ENCODE results near the gene TRPC4AP.
"Not testable (repeated sequence)": the region's sequence is repeated elsewhere in the genome, so short reads cannot be mapped to it uniquely, and the experiment has no call there.

The TRPC4AP gene

DNA sequence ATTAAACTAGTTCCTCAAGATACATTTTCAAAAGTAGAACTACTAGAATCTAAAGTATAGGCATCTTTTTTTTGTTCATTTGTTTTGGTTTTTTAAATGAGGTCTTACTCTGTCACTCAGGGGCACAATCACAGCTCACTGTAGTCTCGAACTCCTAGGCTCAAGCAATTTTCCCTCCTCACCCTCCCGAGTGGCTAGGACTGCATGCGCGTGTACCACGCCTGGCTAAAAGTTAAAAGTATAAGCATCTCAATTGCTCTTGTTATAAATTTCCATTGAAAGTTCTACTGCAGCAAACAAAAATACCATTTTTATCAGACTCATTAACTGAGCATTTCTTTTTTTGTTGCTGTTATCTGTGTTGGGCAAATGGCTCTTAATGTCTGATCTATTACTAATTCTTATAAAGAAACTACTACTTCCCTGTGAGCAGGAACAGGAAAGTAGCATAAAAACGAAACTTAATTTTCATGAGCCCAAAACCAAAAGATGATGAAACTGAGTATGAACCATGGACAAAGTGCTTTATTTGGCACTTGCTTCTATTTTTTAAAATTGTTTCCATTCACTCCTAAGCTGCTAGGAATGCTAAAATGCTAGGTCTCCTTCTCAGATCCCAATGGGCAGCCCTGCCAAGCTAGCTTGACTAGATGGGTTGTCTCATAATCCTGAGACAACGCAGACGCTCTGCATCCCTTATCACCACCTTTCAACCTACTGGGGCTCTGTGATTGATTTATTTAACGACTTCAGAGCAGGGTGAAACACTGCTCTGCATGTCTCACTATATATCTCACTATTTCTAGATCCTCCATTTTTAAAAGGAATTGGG, 36.9 kb downstream of the TRPC4AP start:
- no peak for DNase-seq (ENCODE audit: low spot score)

DNA sequence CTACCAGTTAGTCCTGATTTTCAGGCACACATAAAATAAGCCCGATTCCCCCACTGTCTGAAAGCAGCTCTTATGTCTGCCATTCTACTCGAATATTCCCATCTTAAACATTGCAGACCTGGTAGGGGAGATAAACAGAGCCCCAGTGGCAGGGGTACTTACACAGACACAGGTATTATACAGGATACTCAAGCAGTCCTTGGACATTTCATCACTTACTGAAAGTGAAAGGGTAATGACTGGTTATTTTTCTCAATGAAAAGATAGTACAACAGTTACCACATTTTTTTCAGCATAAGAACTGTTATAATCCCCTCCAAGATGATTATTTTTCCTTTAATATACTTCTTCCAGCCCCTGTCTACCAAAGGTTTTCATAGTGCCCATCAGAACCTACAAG, 37.8 kb downstream of the TRPC4AP start:
- DNase-seq (ENCODE audit: low spot score): no peak

DNA sequence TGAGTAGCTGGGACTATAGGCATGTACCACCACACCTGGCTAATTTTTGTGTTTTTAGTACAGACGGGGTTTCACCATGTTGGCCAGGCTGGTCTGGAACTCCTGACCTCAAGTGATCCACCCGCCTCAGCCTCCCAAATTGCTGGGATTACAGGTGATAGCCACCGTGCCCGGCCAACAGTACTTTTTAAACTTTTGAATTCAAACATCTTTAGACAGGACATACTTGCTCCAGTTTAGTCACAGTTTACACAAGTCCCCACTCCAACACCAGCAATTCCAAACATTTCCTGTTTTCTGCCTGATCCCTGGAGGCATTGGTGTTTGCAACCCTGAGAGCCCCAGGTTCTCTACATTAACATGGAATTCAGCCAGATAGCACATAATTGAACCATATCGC, 40.0 kb downstream of the TRPC4AP start:
- DNase-seq (ENCODE audit: low spot score): not testable (repeated sequence)

DNA sequence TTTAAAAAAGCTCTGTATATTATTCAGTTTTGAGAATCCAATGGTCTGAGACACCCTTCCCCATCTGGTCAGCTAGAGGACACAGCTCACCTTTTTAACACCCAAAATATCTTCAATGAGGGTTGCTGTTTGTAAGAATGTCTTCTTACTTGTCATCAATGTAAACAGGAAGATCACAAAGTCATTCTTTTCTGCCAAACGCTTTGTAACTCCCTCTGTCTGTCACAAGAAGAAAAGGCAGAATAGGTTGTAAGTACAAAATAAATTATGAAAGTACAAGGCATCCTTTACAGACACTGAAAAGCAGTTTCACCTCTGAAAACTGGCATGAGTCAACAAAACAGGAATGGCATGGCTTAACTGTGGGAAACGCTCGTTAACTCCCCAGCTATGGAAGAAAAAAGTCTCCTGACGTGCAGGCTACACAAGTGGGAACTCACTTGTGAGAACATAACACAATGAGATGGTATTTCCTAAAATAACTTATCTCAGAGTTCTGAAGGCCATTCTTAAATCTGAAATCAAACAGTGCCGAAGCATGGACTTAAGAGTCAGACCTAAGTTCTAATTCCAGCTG, 42.7 kb downstream of the TRPC4AP start:
- no peak for DNase-seq (ENCODE audit: low spot score)

DNA sequence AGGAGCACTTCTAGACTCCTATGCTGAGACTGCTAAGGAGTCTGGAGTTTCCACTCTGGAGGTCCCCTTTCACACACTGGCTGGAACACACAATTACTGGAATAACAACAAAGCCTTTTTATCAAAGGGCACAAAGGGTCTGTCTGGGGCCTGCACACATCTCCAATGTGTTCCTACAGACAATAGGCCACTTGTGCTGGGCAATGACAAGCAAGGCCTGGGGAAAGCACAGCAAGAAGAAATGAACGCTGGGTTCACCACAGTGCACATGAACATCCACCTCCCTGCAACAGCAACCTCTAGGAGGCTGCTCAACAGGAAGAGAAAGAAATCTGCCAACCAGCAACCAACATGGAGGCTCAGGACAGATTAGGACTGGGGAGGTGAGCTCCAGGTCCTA, 43.9 kb downstream of the TRPC4AP start:
- DNase-seq (ENCODE audit: low spot score): peak; percentile 83

DNA sequence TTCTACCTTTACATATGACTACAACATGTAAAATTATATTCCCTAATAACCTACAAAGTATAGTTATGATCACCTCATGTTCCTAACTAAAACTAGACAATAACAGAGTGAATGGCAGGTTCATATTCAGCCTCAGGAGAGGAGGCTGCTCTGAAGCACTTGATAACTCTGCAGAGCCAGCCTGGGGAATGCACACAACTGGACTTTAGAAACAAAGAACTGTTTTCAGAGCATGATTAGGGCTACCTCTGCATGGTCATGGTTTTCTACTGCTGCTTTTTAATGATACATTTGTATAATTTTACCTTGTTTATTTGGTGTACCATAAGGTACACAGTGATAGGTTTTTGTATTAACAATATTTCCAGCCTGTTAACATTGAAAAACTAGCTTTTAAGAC, 50.3 kb downstream of the TRPC4AP start:
- DNase-seq (ENCODE audit: low spot score): no peak

DNA sequence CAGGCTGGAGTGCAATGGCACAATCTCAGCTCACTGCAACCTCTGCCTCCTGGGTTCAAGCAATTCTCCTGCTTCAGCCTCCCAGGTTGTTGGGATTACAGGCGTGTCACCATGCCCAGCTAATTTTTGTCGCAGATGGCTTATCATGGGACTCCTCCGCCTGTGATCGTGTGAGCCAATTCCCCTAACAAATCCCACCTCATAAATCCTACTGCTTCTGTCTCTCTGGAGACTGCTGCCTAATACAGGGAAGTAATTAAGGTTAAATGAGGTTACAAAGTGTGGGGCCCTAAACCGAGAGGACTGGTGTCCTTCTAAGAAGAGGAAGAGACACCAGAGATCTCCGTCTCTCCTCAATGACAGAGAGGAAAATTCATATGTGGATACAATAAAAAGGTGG, 52.0 kb downstream of the TRPC4AP start:
- DNase-seq (ENCODE audit: low spot score): no peak

DNA sequence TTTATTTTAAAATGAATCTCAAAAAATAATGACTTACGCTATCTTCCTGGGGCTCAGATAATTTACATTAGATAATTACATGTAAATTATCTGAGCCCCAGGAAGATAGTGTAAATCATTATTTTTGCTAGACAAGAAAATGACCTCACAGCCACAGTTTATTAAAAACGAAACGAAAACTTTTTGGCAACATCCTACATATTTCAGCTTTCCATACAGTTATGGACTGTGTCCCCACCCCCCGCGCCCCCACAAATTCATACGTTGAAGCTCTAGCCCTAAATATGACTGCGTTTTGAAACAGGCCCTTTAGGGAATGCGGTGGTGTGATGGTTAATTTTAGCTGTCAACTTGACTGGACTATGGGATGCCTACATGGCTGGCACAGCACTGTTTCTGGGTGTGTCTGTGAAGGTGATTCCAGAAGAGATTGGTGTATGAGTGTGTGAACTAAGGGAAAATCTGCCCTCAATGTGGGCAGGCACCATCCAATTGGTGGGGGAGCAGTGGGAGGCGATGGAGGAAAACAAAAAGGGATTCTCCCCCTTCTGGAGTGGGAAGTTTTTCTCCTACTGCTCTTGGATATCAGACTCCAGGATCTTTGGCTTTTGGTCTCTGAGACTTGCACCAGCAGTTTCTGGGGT, 52.6 kb downstream of the TRPC4AP start:
- DNase-seq (ENCODE audit: low spot score): no peak

DNA sequence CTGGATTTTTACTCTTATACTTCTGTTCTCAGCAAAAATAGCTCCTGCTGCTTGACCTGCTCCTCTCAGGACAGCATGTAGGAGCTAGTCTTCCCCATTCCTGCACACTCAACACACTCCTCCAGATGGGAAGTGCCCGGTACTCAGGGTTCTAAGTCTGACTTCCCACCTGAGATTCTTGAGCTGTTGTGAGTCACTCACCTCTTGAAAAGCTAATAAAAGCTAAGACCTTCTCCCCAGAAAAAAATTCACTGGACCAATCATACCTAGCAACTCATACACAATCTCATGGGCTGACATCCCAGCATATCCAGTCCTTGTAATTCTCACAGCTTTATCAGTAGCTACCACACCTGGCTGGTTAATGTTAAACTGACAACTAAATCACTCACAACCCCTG, 53.5 kb downstream of the TRPC4AP start:
- no peak for DNase-seq (ENCODE audit: low spot score)

DNA sequence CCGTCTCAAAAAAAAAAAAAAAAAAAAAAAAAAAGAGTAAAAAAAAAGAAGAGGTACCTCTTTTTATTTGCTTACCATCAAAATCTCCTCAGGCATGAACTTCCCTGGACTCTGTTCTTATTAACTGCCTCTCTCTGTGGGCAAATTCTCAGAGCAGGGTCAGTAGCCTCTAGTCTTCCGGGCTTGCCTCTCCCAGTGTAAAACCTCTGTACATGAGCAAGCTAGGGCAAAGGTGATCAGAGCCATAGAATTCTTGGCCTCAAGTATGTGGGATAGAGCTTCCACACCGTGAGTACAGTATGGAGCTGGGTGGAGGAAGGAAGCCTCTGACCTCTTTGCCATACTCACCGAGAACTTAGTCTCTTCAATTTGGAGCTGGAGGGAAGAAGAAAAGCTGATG, 58.5 kb downstream of the TRPC4AP start:
- DNase-seq (ENCODE audit: low spot score): no peak

DNA sequence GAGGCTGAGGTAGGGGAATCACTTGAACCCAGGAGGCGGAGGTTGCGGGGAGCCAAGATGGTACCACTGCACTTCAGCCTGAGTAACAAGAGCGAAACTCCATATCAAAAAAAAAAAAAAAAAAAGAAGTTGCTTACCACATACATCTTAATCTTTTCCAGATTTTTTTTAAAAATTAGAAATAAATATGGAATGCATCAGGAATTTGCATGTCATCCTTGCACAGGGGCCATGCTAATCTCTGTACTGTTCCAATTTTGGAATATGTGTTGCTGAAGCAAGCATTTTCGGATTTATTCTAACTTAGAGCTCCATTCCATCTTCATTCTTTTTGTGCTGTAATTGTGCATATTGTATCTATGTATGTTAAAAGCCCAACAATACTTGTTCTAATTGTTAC, 62.5 kb downstream of the TRPC4AP start:
- no peak for DNase-seq (ENCODE audit: low spot score)

DNA sequence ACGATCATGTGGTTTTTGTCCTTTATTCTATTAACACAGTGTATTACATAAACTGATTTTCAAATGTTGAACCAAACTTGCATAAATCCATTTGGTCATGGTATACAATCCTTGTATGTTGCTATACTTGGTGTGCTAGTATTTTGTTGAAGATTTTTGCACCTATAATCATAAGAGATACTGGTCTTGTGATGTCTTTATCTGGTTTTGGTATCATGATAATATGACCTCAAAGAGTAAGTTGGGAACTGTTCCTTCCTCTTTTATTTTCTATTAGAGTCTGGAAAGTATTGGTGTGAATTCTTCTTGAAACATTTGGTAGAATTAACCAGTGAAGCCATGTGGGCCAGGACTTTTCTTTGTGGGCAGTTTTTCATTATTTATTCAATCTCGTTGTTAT, 65.3 kb downstream of the TRPC4AP start:
- no peak for DNase-seq (ENCODE audit: low spot score)

DNA sequence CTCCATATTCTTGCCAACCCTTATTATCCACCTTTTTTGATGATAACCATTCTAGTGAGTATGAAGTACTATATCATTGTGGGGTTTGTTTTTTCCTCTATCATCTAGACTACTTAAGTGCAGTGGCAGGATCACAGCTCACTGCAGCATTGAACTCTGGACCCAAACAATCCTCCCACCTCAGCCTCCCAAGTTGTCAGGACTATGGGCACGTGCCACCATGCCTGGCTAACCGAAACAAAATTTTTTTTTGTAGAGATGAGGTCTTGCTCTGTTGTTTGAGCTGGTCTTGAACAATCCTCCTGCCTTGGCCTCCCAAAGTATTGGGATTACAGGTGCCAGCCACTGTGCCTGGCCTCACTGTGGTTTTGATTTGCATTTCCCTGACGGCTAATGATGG, 67.5 kb downstream of the TRPC4AP start:
- DNase-seq (ENCODE audit: low spot score): no peak

DNA sequence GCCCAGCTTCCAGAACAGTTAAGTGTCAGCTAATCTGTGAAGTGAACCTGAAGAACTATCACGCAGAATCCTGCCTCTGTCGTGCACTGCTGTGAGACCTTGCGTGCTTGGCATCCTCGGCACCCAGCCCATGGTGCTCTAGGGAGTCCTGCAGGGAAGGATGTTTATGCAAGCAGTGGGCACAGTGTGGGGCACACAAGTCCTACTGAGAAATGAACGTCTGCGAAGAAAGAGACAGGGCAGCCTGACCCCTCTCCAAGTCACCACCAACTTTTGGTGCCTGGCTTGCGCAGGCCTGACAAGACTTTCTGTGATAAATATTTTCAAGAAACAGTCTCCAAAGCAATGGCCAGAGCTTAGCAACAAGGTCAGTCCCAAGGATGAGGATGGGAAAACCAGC, 69.0 kb downstream of the TRPC4AP start:
- no peak for DNase-seq (ENCODE audit: low spot score)

DNA sequence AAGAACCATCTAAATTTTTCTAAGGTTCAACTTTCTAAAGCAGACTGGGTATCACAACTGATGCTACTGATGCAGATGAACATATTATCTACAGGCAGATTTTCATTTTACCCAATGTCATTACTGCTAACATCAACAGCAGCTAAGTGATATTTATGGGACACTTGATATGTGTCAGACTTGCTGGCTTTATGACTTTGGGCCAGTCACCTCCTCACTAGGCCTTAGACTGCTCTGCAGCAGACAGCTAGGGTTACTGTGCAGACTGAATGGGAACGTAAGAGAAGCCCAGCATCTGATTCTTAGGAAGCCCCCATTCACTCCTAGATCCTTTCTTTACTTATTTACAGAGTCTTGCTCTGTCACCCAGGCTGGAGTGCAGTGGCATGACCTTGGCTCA, 70.8 kb downstream of the TRPC4AP start:
- no peak for DNase-seq (ENCODE audit: low spot score)

DNA sequence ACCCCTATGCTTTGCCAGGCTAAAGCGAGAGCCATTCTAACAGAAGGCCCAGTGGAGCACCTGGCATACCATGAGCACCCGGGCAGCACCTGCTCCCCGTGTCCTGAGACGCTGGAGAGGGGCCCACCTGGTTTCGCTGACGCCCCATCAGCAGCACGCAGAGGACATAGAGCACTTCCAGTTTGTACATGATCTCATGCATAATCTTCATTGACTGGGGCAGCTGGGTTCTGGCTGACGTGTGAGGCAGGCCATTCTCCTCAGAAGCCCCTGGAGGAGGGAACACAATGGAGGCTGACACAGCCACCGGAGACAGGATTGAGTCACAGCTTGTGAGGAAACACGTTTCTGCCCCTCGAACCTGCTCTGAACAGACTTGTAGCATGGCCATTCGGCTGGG, 71.5 kb downstream of the TRPC4AP start:
- DNase-seq (ENCODE audit: low spot score): no peak

DNA sequence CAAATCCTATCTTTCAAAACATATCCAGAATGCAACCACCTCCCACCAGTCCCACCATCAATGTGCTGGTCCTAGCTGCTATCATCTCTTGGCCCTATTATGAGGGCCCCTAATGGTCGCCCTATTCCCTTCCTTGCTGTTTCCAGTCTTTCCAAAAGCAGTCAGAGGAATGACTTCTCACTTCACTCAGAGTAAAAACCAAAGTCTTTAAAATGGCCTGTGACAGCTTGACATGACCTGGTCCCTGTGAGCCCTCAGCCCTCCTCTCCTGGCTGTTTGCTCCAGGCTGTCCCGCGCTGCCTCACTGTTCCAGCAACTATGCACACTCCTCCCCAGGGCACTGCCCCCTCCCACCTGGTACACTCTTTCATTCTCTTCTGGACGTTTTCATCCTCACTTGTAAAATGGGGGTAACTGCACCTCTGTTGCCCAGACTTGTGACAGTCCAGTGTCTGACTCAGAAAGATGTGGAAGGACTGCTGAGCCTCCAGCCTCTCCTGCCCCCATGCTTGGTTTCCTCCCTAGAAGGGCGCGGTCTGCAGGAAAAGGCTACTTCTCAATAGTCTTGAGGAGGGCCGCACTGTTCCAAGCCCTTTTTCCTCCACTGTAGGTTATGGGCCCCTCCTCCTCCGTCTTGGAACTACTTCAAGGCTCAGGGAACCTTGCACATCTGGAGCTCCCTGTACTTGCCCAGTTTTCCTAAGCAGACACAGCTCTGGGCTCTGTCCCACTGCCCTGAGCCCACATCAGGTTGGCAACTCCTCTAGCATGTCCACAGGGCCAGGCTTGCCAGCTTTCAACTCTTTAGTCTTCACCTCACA, 72.3 kb downstream of the TRPC4AP start:
- no peak for DNase-seq (ENCODE audit: low spot score)

DNA sequence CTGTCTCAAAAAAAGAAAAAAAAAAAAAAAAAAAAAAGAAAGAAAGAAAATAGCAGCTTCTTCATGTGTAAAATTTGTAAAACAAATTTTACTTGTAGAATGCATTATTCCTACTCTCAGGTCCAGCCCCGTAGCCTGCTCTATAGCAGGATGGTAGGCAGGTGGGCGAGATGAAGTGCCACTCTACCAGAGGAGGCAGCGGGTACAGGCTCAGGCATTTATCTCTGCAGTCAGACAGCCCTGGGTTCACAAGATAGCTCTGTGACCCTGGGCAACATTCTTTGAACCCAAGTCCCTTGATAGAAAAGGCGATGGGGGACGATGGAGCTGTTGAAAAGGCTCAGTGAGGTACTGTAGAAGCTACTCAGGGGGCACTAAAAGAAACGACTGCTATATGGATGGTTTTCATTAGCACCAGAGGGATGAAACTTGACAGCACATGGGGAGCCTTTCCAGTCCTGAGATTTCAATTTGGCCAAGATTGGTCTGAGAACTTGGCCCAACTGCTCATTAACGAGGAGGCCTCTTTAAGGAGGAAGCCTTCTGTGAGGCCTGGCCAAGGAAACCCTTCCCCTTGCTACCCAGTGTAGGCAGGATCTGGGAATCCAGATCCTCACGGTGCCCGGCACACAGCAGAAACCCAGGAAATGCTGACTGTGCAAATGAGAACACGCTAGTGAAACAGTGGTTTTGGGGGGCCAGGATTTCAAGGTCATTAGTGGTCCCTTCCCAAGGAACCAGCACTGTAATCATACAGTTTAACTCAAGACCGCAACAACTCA, 73.8 kb downstream of the TRPC4AP start:
- no peak for DNase-seq (ENCODE audit: low spot score)

DNA sequence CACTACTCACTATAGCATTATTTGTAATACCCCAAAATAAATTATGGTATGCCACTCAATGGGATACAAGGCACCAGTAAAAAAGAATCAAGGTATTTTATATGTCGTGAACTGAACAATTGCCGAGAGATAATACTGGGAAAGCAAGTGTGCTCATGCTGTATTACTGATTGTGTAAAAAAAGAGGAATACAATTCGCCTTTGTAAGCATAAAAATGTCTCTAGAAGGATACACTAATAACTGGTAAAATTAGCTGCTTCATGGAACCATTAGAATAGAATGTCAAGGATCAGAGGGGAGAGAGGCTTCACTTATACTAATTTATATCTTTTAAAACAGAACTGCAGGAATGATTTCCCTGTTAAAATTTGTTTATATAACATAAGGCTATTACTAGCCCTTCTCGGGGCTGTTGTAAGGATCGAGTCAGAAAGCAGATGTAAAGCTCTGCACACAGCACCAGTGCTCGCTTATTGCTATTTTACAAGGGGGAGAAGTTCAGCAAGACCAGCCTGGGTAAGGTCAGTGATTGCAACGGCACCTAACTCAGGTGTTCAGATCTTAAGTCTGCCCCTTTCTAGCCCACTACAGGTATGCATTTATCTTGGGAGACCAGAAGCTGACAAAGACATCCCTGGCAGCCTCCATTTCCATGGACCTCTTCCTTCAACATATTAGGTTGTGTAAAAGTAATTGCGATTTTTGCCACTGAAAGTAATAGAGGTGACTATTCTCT, 75.3 kb downstream of the TRPC4AP start:
- DNase-seq (ENCODE audit: low spot score): no peak

DNA sequence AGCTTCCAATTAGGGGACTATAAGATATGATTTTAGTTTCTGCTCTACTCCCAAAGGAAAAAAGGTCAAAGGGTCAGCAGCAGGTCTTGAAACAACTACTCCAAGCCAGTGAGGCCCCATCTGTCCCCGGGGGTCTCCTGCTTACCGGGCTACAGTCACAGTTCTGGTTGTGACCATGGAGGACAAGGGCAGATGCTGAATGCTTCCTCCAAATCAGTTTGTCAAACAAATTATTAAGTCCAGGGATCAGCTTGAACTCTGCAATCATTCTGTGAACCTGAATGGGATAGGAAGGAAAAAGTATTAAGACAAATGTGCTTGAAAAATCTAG, 76.8 kb downstream of the TRPC4AP start:
- no peak for DNase-seq (ENCODE audit: low spot score)

DNA sequence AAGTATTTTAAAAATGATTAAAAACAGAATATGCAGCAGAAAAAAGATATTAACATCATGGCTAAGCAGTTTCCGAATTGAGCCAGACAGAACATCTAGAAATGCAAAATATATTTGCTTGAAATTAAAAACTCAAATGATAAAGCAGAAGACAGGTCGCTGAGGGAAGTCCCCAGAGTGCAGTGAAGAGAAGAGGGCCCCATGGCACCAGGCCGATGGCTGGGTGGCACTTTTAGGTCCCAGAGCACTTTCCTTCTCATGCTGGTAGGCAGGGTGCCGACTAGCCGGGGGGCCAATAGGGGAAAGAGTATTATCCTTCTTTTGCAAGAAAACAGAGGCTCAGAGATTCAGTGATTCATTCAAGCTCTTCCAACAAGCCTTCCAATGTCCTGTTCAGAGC, 78.1 kb downstream of the TRPC4AP start:
- DNase-seq (ENCODE audit: low spot score): no peak
